ENCODE results near the gene ADK. TPM values are rescaled to one million over a fixed set of nuclear protein-coding genes. Genes with fewer than 3 reads are reported as not detected.
"Not testable (repeated sequence)": the region's sequence is repeated elsewhere in the genome, so short reads cannot be mapped to it uniquely, and the experiment has no call there.

The ADK gene
- polyA plus RNA-seq, 2 donors, result 27.3 to 45.2 TPM

GRCh38 chr10:74453169-74453568 is 302.1 kb downstream of the ADK start:
- no peak overlapping the region for H3K4me3 ChIP-seq (ENCODE audit: low read depth in 1 of 2, low read length in 2 of 2)
- H3K36me3 ChIP-seq (ENCODE audit: control insufficient read depth in 2 of 2, insufficient read depth in 2 of 2, low read length in 1 of 2), result no peaks in the 10 kb centered on the region
- H3K27me3 ChIP-seq (ENCODE audit: control insufficient read depth in 1 of 2, insufficient read depth in 2 of 2, low read length in 2 of 2), result no peaks in the 10 kb centered on the region
- no peaks in the 10 kb centered on the region for H3K9me3 ChIP-seq (ENCODE audit: control insufficient read depth in 2 of 2, insufficient read depth in 1 of 2, low read depth in 1 of 2, low read length in 1 of 2)
- H3K27ac ChIP-seq (ENCODE audit: low read depth in 2 of 2, low read length in 1 of 2), result no peak overlapping the region
- no peaks in the 10 kb centered on the region for H3K4me1 ChIP-seq (ENCODE audit: control insufficient read depth in 2 of 2, insufficient read depth in 2 of 2, low read length in 1 of 2)
- 97 to 100% methylated on average over 1 of the region's 1 CpG for WGBS, 2 donors

- H3K36me3 ChIP-seq (ENCODE audit: control insufficient read depth in 2 of 2, insufficient read depth in 2 of 2, low read length in 1 of 2); H3K27me3 ChIP-seq (ENCODE audit: control insufficient read depth in 1 of 2, insufficient read depth in 2 of 2, low read length in 2 of 2); H3K9me3 ChIP-seq (ENCODE audit: control insufficient read depth in 2 of 2, insufficient read depth in 1 of 2, low read depth in 1 of 2, low read length in 1 of 2); H3K4me1 ChIP-seq (ENCODE audit: control insufficient read depth in 2 of 2, insufficient read depth in 2 of 2, low read length in 1 of 2); H3K27ac ChIP-seq (ENCODE audit: low read depth in 2 of 2, low read length in 1 of 2); H3K4me3 ChIP-seq (ENCODE audit: low read depth in 1 of 2, low read length in 2 of 2): not testable (repeated sequence)
- WGBS, 2 donors, result 92 to 94% methylated on average over 1 of the region's 1 CpG
Observed at GRCh38 chr10:74457478-74457877, 306.5 kb downstream of the ADK start.

- WGBS, 2 donors, result 58 to 60% methylated on average over 1 of the region's 1 CpG
- Histone ChIP-seq H3K27ac (ENCODE audit: low read depth in 2 of 2, low read length in 1 of 2) (no peak overlapping the region), H3K9me3 (ENCODE audit: control insufficient read depth in 2 of 2, insufficient read depth in 1 of 2, low read depth in 1 of 2, low read length in 1 of 2) (no peaks in the 10 kb centered on the region), H3K27me3 (ENCODE audit: control insufficient read depth in 1 of 2, insufficient read depth in 2 of 2, low read length in 2 of 2) (no peaks in the 10 kb centered on the region), H3K4me1 (ENCODE audit: control insufficient read depth in 2 of 2, insufficient read depth in 2 of 2, low read length in 1 of 2) (no peaks in the 10 kb centered on the region), H3K36me3 (ENCODE audit: control insufficient read depth in 2 of 2, insufficient read depth in 2 of 2, low read length in 1 of 2) (no peaks in the 10 kb centered on the region), H3K4me3 (ENCODE audit: low read depth in 1 of 2, low read length in 2 of 2) (no peak overlapping the region)
Observed at GRCh38 chr10:74460812-74461211, 309.8 kb downstream of the ADK start.

DNA sequence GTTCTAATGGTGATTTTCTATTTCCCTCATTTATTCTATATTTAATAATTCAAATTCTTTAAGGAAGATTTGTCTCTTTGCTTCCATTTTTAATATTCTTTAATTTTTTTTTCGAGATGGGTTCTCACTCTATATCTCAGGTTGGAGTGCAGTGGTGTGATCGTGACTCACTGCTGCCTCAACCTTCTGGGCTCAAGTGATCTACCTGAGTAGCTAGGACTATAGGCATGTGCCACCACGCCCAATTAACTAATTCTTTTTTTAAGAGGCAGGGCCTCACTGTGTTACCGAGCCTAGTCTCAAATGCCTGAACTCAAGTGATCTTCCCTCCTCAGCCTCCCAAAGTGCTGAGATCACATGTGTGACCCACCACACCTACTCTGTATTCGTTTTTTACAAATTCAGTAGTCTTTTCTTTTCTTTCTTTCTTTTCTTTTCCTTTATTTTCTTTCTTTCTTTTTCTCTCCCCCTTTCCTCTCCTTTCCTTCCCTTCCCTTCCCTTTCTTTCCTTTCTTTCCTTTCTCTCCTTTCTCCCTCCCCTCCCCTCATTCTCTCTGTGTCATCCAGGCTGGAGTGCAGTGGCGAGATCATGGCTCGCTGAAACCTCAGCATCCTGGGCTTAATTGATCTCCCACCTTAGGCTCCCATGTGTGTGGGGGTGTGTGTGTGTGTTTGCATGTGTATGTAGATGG is 323.1 kb downstream of the ADK start:
- 90 to 92% methylated on average over 7 of the region's 7 CpGs for WGBS, 2 donors
- Histone ChIP-seq H3K27me3 (ENCODE audit: control insufficient read depth in 1 of 2, insufficient read depth in 2 of 2, low read length in 2 of 2) (no peaks in the 10 kb centered on the region), H3K4me1 (ENCODE audit: control insufficient read depth in 2 of 2, insufficient read depth in 2 of 2, low read length in 1 of 2) (no peaks in the 10 kb centered on the region), H3K9me3 (ENCODE audit: control insufficient read depth in 2 of 2, insufficient read depth in 1 of 2, low read depth in 1 of 2, low read length in 1 of 2) (no peaks in the 10 kb centered on the region), H3K4me3 (ENCODE audit: low read depth in 1 of 2, low read length in 2 of 2) (no peak overlapping the region), H3K36me3 (ENCODE audit: control insufficient read depth in 2 of 2, insufficient read depth in 2 of 2, low read length in 1 of 2) (peaks cover 0 to 3% of the 10 kb centered on the region in 2 donors), H3K27ac (ENCODE audit: low read depth in 2 of 2, low read length in 1 of 2) (no peak overlapping the region)

- H3K4me3 ChIP-seq (ENCODE audit: low read depth in 1 of 2, low read length in 2 of 2); H3K27me3 ChIP-seq (ENCODE audit: control insufficient read depth in 1 of 2, insufficient read depth in 2 of 2, low read length in 2 of 2); H3K36me3 ChIP-seq (ENCODE audit: control insufficient read depth in 2 of 2, insufficient read depth in 2 of 2, low read length in 1 of 2); H3K9me3 ChIP-seq (ENCODE audit: control insufficient read depth in 2 of 2, insufficient read depth in 1 of 2, low read depth in 1 of 2, low read length in 1 of 2); H3K27ac ChIP-seq (ENCODE audit: low read depth in 2 of 2, low read length in 1 of 2); H3K4me1 ChIP-seq (ENCODE audit: control insufficient read depth in 2 of 2, insufficient read depth in 2 of 2, low read length in 1 of 2): not testable (repeated sequence)
- 88 to 95% methylated on average over 10 of the region's 10 CpGs for WGBS, 2 donors
Observed at GRCh38 chr10:74476162-74476706, 325.2 kb downstream of the ADK start.

GRCh38 chr10:74480778-74481177 is 329.8 kb downstream of the ADK start:
- H3K9me3 ChIP-seq (ENCODE audit: control insufficient read depth in 2 of 2, insufficient read depth in 1 of 2, low read depth in 1 of 2, low read length in 1 of 2), result no peaks in the 10 kb centered on the region

DNA sequence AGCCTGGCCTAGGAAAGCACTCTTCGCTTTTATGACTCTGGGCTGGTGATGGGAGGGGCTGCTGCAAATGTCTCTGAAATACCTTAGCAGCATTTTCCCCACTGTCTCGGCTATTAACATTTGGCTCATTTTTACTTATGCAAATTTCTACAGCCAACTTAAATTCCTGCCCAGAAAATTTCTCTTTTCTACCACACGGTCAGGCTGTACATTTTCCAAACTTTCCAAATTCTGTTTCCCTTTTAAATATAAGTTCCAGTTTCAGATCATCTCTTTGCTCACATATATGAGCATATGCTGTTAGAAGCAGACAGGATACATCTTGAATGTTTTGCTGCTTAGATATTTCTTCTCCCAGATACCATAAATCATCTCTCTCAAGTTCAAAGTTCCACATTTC is 332.3 kb downstream of the ADK start:
- no peaks in the 10 kb centered on the region for H3K9me3 ChIP-seq (ENCODE audit: control insufficient read depth in 2 of 2, insufficient read depth in 1 of 2, low read depth in 1 of 2, low read length in 1 of 2)
- WGBS, 2 donors, result 96 to 97% methylated on average over 3 of the region's 3 CpGs

More at GRCh38 chr10:74480778-74481177, 329.8 kb downstream of the ADK start:
- no peak overlapping the region for H3K27ac ChIP-seq (ENCODE audit: low read depth in 2 of 2, low read length in 1 of 2)
- H3K4me1 ChIP-seq (ENCODE audit: control insufficient read depth in 2 of 2, insufficient read depth in 2 of 2, low read length in 1 of 2), result no peaks in the 10 kb centered on the region
- no peak overlapping the region for H3K4me3 ChIP-seq (ENCODE audit: low read depth in 1 of 2, low read length in 2 of 2)
- H3K27me3 ChIP-seq (ENCODE audit: control insufficient read depth in 1 of 2, insufficient read depth in 2 of 2, low read length in 2 of 2), result no peaks in the 10 kb centered on the region
- WGBS, 2 donors, result 96 to 97% methylated on average over 1 of the region's 1 CpG
- H3K36me3 ChIP-seq (ENCODE audit: control insufficient read depth in 2 of 2, insufficient read depth in 2 of 2, low read length in 1 of 2), result no peaks in the 10 kb centered on the region

DNA sequence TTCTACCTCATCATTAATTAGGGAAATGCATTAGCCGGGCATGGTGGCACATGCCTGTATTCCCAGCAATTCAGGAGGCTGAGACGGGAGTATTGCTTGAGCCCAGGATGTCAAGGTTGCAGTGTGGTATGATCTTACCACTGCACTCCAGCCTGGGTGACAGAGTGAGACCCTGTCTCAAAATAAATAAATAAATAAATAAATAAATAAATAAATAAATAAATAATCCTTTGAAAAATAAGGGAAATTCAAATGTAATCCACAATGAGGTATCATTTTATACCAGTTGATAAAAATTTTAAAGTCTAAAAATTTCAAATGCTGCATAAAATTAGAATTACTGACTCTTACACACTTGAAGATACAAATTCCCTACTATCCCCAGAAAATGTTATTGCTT is 334.3 kb downstream of the ADK start:
- H3K4me1 ChIP-seq (ENCODE audit: control insufficient read depth in 2 of 2, insufficient read depth in 2 of 2, low read length in 1 of 2), result no peaks in the 10 kb centered on the region
- H3K4me3 ChIP-seq (ENCODE audit: low read depth in 1 of 2, low read length in 2 of 2), result no peak overlapping the region
- WGBS, 2 donors, result 95 to 100% methylated on average over 2 of the region's 2 CpGs

More for the DNA sequence above, 332.3 kb downstream of the ADK start:
- Histone ChIP-seq H3K27ac (ENCODE audit: low read depth in 2 of 2, low read length in 1 of 2) (no peak overlapping the region), H3K4me1 (ENCODE audit: control insufficient read depth in 2 of 2, insufficient read depth in 2 of 2, low read length in 1 of 2) (no peaks in the 10 kb centered on the region), H3K4me3 (ENCODE audit: low read depth in 1 of 2, low read length in 2 of 2) (no peak overlapping the region), H3K27me3 (ENCODE audit: control insufficient read depth in 1 of 2, insufficient read depth in 2 of 2, low read length in 2 of 2) (no peaks in the 10 kb centered on the region), H3K36me3 (ENCODE audit: control insufficient read depth in 2 of 2, insufficient read depth in 2 of 2, low read length in 1 of 2) (no peaks in the 10 kb centered on the region)

DNA sequence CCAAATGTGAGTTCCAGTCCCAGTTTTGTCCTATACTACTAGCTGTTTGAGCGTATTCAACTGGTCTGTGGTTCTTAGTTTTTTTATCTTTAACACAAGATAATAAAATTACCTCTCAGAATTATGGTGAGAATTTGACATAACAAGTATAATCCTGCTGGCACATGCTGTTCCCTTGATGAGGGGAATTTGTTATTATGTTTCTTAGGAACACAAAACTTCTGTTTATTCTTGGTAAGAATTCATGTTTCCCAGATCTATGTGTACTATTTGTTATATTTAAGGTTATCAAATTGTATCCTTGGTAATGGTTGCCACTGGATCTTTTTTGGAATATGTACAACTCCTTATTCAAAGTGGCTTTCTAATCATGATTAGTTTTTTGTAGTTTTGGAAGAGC is 335.6 kb downstream of the ADK start:
- 64 to 85% methylated on average over 1 of the region's 1 CpG for WGBS, 2 donors
- no peak overlapping the region for H3K4me3 ChIP-seq (ENCODE audit: low read depth in 1 of 2, low read length in 2 of 2)
- no peaks in the 10 kb centered on the region for H3K9me3 ChIP-seq (ENCODE audit: control insufficient read depth in 2 of 2, insufficient read depth in 1 of 2, low read depth in 1 of 2, low read length in 1 of 2)
- no peaks in the 10 kb centered on the region for H3K27me3 ChIP-seq (ENCODE audit: control insufficient read depth in 1 of 2, insufficient read depth in 2 of 2, low read length in 2 of 2)
- no peak overlapping the region for H3K27ac ChIP-seq (ENCODE audit: low read depth in 2 of 2, low read length in 1 of 2)
- H3K4me1 ChIP-seq (ENCODE audit: control insufficient read depth in 2 of 2, insufficient read depth in 2 of 2, low read length in 1 of 2), result no peaks in the 10 kb centered on the region
- no peaks in the 10 kb centered on the region for H3K36me3 ChIP-seq (ENCODE audit: control insufficient read depth in 2 of 2, insufficient read depth in 2 of 2, low read length in 1 of 2)

More for the DNA sequence above, 334.3 kb downstream of the ADK start:
- Histone ChIP-seq H3K27me3 (ENCODE audit: control insufficient read depth in 1 of 2, insufficient read depth in 2 of 2, low read length in 2 of 2) (no peaks in the 10 kb centered on the region), H3K27ac (ENCODE audit: low read depth in 2 of 2, low read length in 1 of 2) (no peak overlapping the region), H3K36me3 (ENCODE audit: control insufficient read depth in 2 of 2, insufficient read depth in 2 of 2, low read length in 1 of 2) (no peaks in the 10 kb centered on the region), H3K9me3 (ENCODE audit: control insufficient read depth in 2 of 2, insufficient read depth in 1 of 2, low read depth in 1 of 2, low read length in 1 of 2) (no peaks in the 10 kb centered on the region)

GRCh38 chr10:74488907-74489306 is 337.9 kb downstream of the ADK start:
- H3K36me3 ChIP-seq (ENCODE audit: control insufficient read depth in 2 of 2, insufficient read depth in 2 of 2, low read length in 1 of 2), result no peaks in the 10 kb centered on the region
- H3K27me3 ChIP-seq (ENCODE audit: control insufficient read depth in 1 of 2, insufficient read depth in 2 of 2, low read length in 2 of 2), result no peaks in the 10 kb centered on the region
- H3K4me3 ChIP-seq (ENCODE audit: low read depth in 1 of 2, low read length in 2 of 2), result no peak overlapping the region
- no peak overlapping the region for H3K27ac ChIP-seq (ENCODE audit: low read depth in 2 of 2, low read length in 1 of 2)
- no peaks in the 10 kb centered on the region for H3K9me3 ChIP-seq (ENCODE audit: control insufficient read depth in 2 of 2, insufficient read depth in 1 of 2, low read depth in 1 of 2, low read length in 1 of 2)
- H3K4me1 ChIP-seq (ENCODE audit: control insufficient read depth in 2 of 2, insufficient read depth in 2 of 2, low read length in 1 of 2), result no peaks in the 10 kb centered on the region
